ENCODE results near the gene C8B. TPM values are rescaled to one million over a fixed set of nuclear protein-coding genes. Genes with fewer than 3 reads are reported as not detected.

Gene C8B
- total and polyA plus RNA-seq, 3 donors from 2014 or later = 0.25 to 0.59 (median 0.39) TPM

DNA sequence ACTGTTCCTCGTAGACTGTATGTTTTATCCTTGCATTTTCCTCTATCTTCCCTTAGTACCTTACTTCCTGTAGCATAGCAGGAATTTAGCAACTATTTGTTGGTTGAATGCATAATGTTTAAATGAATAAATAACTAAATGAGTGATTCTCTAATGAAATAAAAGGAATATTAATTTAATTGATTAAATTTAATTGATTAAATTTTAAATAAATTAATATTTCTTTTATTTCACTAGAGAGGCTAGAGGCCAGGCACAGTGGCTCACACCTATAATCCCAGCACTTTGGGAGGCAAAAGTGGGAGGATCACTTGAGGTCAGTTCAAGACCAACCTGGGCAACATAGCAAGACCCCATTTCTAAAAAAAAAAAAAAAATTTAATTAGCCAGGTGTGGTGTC lies 25.8 kb downstream of the C8B start:
- Histone ChIP-seq H3K4me3 (no peak overlapping the region), H3K27me3 (no peaks in the 10 kb centered on the region), H3K4me1 (no peaks in the 10 kb centered on the region), H3K27ac (no peak overlapping the region), H3K36me3 (ENCODE audit: low read depth, missing control alignments) (no peaks in the 10 kb centered on the region), H3K9me3 (no peaks in the 10 kb centered on the region)
- 3 to 33% methylated on average over 1 of the region's 1 CpG for WGBS, 2 donors
- intact Hi-C loops (cut with DNase I; ENCODE audit: low total_unique reads) = no loop called here
- TF ChIP-seq POLR2A (IDR thresholded peaks at IDR 0.05) = no peak
- TF ChIP-seq, protein P1, sequence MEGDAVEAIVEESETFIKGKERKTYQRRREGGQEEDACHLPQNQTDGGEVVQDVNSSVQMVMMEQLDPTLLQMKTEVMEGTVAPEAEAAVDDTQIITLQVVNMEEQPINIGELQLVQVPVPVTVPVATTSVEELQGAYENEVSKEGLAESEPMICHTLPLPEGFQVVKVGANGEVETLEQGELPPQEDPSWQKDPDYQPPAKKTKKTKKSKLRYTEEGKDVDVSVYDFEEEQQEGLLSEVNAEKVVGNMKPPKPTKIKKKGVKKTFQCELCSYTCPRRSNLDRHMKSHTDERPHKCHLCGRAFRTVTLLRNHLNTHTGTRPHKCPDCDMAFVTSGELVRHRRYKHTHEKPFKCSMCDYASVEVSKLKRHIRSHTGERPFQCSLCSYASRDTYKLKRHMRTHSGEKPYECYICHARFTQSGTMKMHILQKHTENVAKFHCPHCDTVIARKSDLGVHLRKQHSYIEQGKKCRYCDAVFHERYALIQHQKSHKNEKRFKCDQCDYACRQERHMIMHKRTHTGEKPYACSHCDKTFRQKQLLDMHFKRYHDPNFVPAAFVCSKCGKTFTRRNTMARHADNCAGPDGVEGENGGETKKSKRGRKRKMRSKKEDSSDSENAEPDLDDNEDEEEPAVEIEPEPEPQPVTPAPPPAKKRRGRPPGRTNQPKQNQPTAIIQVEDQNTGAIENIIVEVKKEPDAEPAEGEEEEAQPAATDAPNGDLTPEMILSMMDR (IDR thresholded peaks at IDR 0.05) = no peak
- no peak for DNase-seq

DNA sequence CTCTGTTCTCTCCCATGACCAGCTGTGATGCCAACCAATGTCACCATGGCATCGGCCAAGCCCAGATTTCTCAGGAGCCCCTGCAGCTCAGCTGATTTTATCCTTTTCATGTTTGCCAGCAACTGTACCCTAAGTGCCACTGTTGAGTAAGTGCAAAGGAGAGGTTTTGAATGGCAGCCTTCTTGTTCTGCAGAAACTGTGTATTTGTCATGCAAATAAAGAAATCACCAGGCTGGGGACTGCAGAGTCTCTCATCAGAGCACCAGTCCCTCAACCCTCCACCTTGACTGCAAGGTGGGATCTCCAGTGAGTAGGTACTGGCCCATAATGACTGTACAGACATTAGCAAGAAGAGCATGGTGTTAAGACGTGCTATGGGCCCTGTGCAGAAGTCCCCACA lies 26.6 kb downstream of the C8B start:
- Histone ChIP-seq H3K27ac (no peak overlapping the region), H3K9me3 (no peaks in the 10 kb centered on the region), H3K4me3 (no peak overlapping the region), H3K36me3 (ENCODE audit: low read depth, missing control alignments) (no peaks in the 10 kb centered on the region), H3K4me1 (no peaks in the 10 kb centered on the region), H3K27me3 (no peaks in the 10 kb centered on the region)
- DNase-seq = no peak
- intact Hi-C loops (cut with DNase I; ENCODE audit: low total_unique reads) = no loop called here
- 94 to 97% methylated on average over 2 of the region's 2 CpGs for WGBS, 2 donors
- TF ChIP-seq POLR2A (IDR thresholded peaks at IDR 0.05) = no peak
- TF ChIP-seq, protein P1 (IDR thresholded peaks at IDR 0.05) = no peak

DNA sequence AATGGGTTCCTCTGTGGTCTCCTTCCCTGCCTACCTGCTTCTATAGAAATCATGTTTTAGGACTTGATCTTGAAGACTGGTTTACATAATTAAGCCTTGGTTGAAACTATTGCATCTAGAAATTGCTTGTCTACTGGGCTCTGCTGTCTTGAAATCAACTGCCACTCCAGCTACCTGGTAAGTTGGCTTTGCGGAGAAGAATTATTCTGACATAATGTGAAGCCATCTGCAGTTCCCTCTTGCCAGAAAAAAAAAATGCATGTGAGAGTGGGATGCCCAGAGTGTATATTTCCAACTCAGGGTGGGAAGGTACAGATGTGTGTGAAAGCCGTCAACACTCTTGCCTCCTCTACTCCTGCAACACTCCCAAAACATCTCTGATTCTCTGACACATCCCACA lies 27.2 kb downstream of the C8B start:
- intact Hi-C loops (cut with DNase I; ENCODE audit: low total_unique reads) = no loop called here
- DNase-seq = no peak
- 95 to 97% methylated on average over 2 of the region's 2 CpGs for WGBS, 2 donors

DNA sequence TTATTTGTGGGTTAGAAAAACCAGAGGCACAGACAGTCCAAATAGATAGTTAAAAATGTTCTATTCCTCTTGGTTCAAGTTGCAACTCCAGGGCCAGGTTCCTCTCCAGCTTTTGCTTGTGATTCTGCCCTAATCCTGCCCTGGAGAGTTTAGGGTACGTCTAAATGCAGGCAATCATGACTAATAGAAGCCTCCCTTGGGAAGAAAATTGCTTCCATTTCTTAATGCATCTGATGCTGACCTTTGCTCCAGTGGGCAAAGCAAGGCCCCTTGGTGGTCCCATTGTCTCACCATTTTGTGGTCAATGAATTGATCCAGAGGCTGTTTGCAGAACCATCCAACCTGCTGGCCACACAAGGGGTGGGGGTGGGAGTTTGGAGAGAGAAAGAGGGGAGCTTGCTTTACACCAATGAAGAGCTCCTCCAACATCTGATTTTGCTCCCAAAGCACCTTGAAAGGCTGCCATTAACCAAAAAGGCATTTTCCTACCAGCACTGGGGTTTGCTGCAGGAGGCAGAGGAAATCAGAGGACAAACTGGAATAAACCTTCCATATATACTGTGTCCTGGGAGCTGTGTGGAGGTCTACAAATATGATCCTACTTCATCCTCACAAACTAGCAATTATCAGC lies 31.3 kb downstream of the C8B start:
- Histone ChIP-seq H3K36me3 (ENCODE audit: low read depth, missing control alignments) (no peaks in the 10 kb centered on the region), H3K9me3 (no peaks in the 10 kb centered on the region), H3K4me1 (no peaks in the 10 kb centered on the region), H3K4me3 (no peak overlapping the region), H3K27me3 (no peaks in the 10 kb centered on the region), H3K27ac (no peak overlapping the region)
- intact Hi-C loops (cut with DNase I; ENCODE audit: low total_unique reads) = no loop called here
- WGBS, 2 donors = 31 to 53% methylated on average over 1 of the region's 1 CpG
- TF ChIP-seq, protein P1 (IDR thresholded peaks at IDR 0.05) = no peak
- TF ChIP-seq POLR2A (IDR thresholded peaks at IDR 0.05) = no peak
- DNase-seq = no peak

More for the DNA sequence above, 27.2 kb downstream of the C8B start:
- no peak for TF ChIP-seq POLR2A (IDR thresholded peaks at IDR 0.05)
- TF ChIP-seq, protein P1 (IDR thresholded peaks at IDR 0.05) = no peak
- Histone ChIP-seq H3K27ac (no peak overlapping the region), H3K4me3 (no peak overlapping the region), H3K27me3 (no peaks in the 10 kb centered on the region), H3K4me1 (no peaks in the 10 kb centered on the region), H3K36me3 (ENCODE audit: low read depth, missing control alignments) (no peaks in the 10 kb centered on the region), H3K9me3 (no peaks in the 10 kb centered on the region)

DNA sequence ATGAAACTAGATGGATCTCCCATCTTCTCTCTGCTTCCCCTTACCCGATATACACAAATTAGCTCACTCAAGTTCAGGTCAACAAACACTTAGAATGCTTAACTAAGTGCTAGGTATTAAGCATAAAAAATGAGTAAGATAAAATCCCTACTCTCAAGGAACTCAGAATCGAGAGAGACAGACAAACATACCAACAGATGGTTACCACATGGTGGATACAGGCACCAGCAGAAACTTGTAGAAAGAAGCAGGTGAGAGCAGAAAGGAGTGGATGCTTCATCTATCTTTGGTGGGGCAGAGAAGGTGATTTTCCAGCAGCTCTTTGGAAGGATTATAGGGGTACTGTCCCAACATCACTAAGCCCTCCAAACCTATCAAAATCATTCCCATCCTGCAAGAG lies 32.2 kb downstream of the C8B start:
- H3K27me3 ChIP-seq = no peaks in the 10 kb centered on the region
- no peak overlapping the region for H3K4me3 ChIP-seq
- 74 to 81% methylated on average over 2 of the region's 2 CpGs for WGBS, 2 donors
- no peaks in the 10 kb centered on the region for H3K36me3 ChIP-seq (ENCODE audit: low read depth, missing control alignments)
- no peak overlapping the region for H3K27ac ChIP-seq
- no peak for DNase-seq
- H3K4me1 ChIP-seq = no peaks in the 10 kb centered on the region
- TF ChIP-seq, protein P1 (IDR thresholded peaks at IDR 0.05) = no peak
- TF ChIP-seq POLR2A (IDR thresholded peaks at IDR 0.05) = no peak
- no peaks in the 10 kb centered on the region for H3K9me3 ChIP-seq
- intact Hi-C loops (cut with DNase I; ENCODE audit: low total_unique reads) = no loop called here

Measured in testis (tissue), 3 donors.